ENCODE measurements around the gene THOC3.
"Not testable (repeated sequence)": the region's sequence is repeated elsewhere in the genome, so short reads cannot be mapped to it uniquely, and the experiment has no call there.

THOC3 gene

DNA sequence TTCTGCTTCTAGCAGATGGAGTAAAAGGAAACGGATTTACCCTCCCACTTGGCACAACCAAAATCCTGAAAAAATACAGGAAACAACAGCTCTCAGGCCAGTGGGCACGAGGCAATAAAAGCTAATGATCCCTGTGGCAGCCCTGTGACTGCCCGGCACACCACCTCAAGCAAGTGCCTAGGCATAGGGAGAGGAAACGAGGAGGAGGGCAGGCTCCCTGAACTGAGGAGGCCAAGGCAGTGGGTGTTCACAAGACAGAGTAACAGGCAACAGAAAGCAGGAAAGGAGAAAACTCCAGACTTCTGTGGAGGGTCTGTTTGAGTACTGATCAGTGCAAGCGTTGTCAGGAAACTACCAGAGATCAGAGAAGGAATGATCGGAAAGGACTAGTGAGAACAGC lies 29.9 kb upstream of the THOC3 start:
- not testable (repeated sequence) for H3K9me2 ChIP-seq (replicated peaks; ENCODE audit: low read depth, low read length); H3K4me1 ChIP-seq (ENCODE audit: insufficient read depth, low read length, poor library complexity, severe bottlenecking); H3F3A ChIP-seq (ENCODE audit: low read depth); H3K27me3 ChIP-seq (ENCODE audit: insufficient read depth, low read length, poor library complexity, severe bottlenecking); H2AFZ ChIP-seq (ENCODE audit: low read length); H3K36me3 ChIP-seq (ENCODE audit: insufficient read depth, low read length); H3K4me2 ChIP-seq (ENCODE audit: low read depth, low read length, poor library complexity, severe bottlenecking); H3K9ac ChIP-seq (ENCODE audit: low read depth, low read length, poor library complexity, severe bottlenecking); H3K4me3 ChIP-seq (ENCODE audit: low read length, poor library complexity, severe bottlenecking); H3K9me3 ChIP-seq (ENCODE audit: insufficient read depth, low read depth, low read length); H3K79me2 ChIP-seq (ENCODE audit: insufficient read depth, low read length); H4K20me1 ChIP-seq (ENCODE audit: insufficient read depth, low read length, poor library complexity, severe bottlenecking)

DNA sequence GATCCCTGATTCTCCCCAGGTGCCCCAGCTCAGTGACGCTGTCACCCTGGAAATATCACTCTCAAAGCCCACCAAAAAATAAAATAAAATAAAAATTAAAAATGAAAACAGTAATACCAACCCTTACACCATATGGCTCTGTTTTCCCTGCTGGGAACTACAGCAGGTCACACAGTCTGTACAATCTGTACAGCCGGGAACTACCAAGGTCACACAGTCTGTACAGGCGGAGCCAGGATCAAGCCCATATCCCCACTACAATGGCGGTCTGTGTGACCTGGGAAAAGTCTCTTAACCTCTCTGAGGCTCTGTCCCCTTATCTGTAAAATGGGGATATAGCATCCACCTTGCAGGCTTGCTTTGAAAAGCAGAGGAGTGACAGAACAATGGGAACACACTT lies 29.4 kb upstream of the THOC3 start:
- not testable (repeated sequence) for H3K79me2 ChIP-seq (ENCODE audit: insufficient read depth, low read length); H3K4me3 ChIP-seq (ENCODE audit: low read length, poor library complexity, severe bottlenecking); H3K36me3 ChIP-seq (ENCODE audit: insufficient read depth, low read length); H3K4me2 ChIP-seq (ENCODE audit: low read depth, low read length, poor library complexity, severe bottlenecking); H3F3A ChIP-seq (ENCODE audit: low read depth); H3K9ac ChIP-seq (ENCODE audit: low read depth, low read length, poor library complexity, severe bottlenecking); H3K27me3 ChIP-seq (ENCODE audit: insufficient read depth, low read length, poor library complexity, severe bottlenecking); H3K9me2 ChIP-seq (replicated peaks; ENCODE audit: low read depth, low read length); H3K4me1 ChIP-seq (ENCODE audit: insufficient read depth, low read length, poor library complexity, severe bottlenecking); H4K20me1 ChIP-seq (ENCODE audit: insufficient read depth, low read length, poor library complexity, severe bottlenecking); H3K9me3 ChIP-seq (ENCODE audit: insufficient read depth, low read depth, low read length); H2AFZ ChIP-seq (ENCODE audit: low read length)

DNA sequence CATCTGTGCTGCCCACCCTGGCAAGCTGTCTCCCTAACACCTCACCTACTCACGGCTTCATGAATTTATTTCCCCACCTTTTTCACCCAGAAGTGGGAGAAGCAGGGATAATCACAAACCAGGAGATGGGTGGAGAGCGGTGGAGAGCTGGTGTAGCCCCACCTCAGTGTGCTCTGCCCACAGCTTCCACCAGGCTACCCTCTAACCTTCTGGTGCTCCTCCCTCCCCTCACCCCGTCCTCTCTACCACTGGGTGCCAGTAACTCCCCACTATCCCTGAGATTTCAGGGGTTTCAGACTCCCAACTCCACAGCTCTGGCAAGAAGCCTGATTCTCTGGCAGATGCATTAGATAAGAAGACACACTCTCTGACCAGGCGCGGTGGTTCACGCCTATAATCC lies 28.7 kb upstream of the THOC3 start:
- H3K9me3 ChIP-seq (ENCODE audit: insufficient read depth, low read depth, low read length); H3K79me2 ChIP-seq (ENCODE audit: insufficient read depth, low read length); H3K4me1 ChIP-seq (ENCODE audit: insufficient read depth, low read length, poor library complexity, severe bottlenecking); H3K36me3 ChIP-seq (ENCODE audit: insufficient read depth, low read length); H3K9ac ChIP-seq (ENCODE audit: low read depth, low read length, poor library complexity, severe bottlenecking); H3K4me2 ChIP-seq (ENCODE audit: low read depth, low read length, poor library complexity, severe bottlenecking); H2AFZ ChIP-seq (ENCODE audit: low read length); H3K4me3 ChIP-seq (ENCODE audit: low read length, poor library complexity, severe bottlenecking); H4K20me1 ChIP-seq (ENCODE audit: insufficient read depth, low read length, poor library complexity, severe bottlenecking); H3F3A ChIP-seq (ENCODE audit: low read depth); H3K27me3 ChIP-seq (ENCODE audit: insufficient read depth, low read length, poor library complexity, severe bottlenecking); H3K9me2 ChIP-seq (replicated peaks; ENCODE audit: low read depth, low read length): not testable (repeated sequence)

DNA sequence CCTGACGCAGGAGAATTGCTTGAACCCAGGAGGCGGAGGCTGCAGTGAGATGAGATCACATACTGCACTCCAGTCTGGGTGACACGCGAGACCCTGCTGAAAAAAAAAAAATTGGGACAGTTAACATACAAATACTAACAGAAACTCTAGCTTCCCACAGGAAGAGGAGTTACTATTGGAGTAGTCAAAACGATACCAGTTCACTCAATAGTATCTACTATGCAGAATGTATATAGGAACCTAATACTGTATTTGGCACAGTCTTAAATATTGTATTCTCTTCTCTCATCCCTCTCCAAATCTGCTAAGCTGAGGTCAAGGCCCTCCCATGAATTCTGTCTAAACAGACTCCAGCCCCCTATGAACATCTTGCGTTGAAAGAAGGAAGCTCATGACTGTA lies 27.4 kb upstream of the THOC3 start:
- not testable (repeated sequence) for H3K9ac ChIP-seq (ENCODE audit: low read depth, low read length, poor library complexity, severe bottlenecking); H3K36me3 ChIP-seq (ENCODE audit: insufficient read depth, low read length); H3K9me2 ChIP-seq (replicated peaks; ENCODE audit: low read depth, low read length); H3K27me3 ChIP-seq (ENCODE audit: insufficient read depth, low read length, poor library complexity, severe bottlenecking); H3K79me2 ChIP-seq (ENCODE audit: insufficient read depth, low read length); H3K4me2 ChIP-seq (ENCODE audit: low read depth, low read length, poor library complexity, severe bottlenecking); H3F3A ChIP-seq (ENCODE audit: low read depth); H3K4me3 ChIP-seq (ENCODE audit: low read length, poor library complexity, severe bottlenecking); H2AFZ ChIP-seq (ENCODE audit: low read length); H3K9me3 ChIP-seq (ENCODE audit: insufficient read depth, low read depth, low read length); H4K20me1 ChIP-seq (ENCODE audit: insufficient read depth, low read length, poor library complexity, severe bottlenecking); H3K4me1 ChIP-seq (ENCODE audit: insufficient read depth, low read length, poor library complexity, severe bottlenecking)

DNA sequence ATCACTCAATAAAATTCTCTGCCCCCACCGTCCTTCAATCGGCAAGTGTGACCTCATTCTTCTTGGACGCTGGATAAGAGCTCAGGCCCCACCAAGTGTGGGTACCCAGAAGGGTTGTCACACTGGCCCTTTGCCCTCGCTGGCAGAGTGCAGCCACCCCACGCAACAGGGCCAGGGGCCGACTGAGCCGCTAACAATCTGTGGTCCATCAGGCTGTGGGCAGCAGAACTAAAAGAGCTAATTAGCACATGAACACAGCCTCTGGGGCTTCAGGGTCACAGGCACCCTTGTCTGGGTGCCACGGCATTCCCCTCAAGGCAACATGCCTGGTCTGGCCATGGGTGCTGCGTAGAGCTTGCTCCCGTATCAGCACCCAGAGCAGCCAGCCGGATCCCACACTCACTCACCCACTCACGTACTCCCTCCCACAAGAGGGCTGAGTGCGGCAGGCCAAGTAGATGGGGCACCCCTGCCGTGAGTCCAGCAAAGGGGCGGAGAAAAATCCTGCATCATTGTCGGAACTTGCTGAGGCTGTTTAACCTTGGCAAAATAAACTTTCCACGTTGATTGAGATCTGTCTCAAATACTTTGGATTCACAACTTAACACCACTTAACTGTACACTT lies 11.4 kb upstream of the THOC3 start:
- not testable (repeated sequence) for H3K36me3 ChIP-seq (ENCODE audit: insufficient read depth, low read length); H3K4me3 ChIP-seq (ENCODE audit: low read length, poor library complexity, severe bottlenecking); H3K9me3 ChIP-seq (ENCODE audit: insufficient read depth, low read depth, low read length); H2AFZ ChIP-seq (ENCODE audit: low read length); H4K20me1 ChIP-seq (ENCODE audit: insufficient read depth, low read length, poor library complexity, severe bottlenecking); H3F3A ChIP-seq (ENCODE audit: low read depth); H3K79me2 ChIP-seq (ENCODE audit: insufficient read depth, low read length); H3K4me2 ChIP-seq (ENCODE audit: low read depth, low read length, poor library complexity, severe bottlenecking); H3K9me2 ChIP-seq (replicated peaks; ENCODE audit: low read depth, low read length); H3K9ac ChIP-seq (ENCODE audit: low read depth, low read length, poor library complexity, severe bottlenecking); H3K27me3 ChIP-seq (ENCODE audit: insufficient read depth, low read length, poor library complexity, severe bottlenecking); H3K4me1 ChIP-seq (ENCODE audit: insufficient read depth, low read length, poor library complexity, severe bottlenecking)

DNA sequence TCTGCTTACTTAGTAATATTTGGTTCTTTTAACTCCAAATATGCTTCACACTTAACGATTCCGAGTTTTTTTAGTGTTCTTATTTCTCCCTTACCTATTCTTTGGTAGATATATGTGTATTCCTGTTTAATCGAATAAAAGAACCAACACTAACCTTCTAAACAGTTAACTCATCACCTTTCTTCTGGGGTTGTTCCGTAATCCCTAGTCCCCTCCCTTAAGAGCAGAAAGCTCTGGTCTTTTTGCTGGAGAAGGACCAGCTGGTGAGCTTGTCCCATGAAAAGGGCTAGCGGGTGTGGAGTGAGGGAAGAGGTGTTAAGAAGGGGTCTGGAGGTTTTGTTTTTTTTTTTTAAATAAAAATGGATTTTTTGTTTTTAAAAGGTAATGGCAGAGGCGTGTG lies 266 bp upstream of the THOC3 start:
- not testable (repeated sequence) for H3K9me3 ChIP-seq (ENCODE audit: insufficient read depth, low read depth, low read length); H3K36me3 ChIP-seq (ENCODE audit: insufficient read depth, low read length); H3F3A ChIP-seq (ENCODE audit: low read depth); H3K4me3 ChIP-seq (ENCODE audit: low read length, poor library complexity, severe bottlenecking); H3K27me3 ChIP-seq (ENCODE audit: insufficient read depth, low read length, poor library complexity, severe bottlenecking); H3K9me2 ChIP-seq (replicated peaks; ENCODE audit: low read depth, low read length); H2AFZ ChIP-seq (ENCODE audit: low read length); H3K4me1 ChIP-seq (ENCODE audit: insufficient read depth, low read length, poor library complexity, severe bottlenecking); H4K20me1 ChIP-seq (ENCODE audit: insufficient read depth, low read length, poor library complexity, severe bottlenecking); H3K4me2 ChIP-seq (ENCODE audit: low read depth, low read length, poor library complexity, severe bottlenecking); H3K9ac ChIP-seq (ENCODE audit: low read depth, low read length, poor library complexity, severe bottlenecking); H3K79me2 ChIP-seq (ENCODE audit: insufficient read depth, low read length)

DNA sequence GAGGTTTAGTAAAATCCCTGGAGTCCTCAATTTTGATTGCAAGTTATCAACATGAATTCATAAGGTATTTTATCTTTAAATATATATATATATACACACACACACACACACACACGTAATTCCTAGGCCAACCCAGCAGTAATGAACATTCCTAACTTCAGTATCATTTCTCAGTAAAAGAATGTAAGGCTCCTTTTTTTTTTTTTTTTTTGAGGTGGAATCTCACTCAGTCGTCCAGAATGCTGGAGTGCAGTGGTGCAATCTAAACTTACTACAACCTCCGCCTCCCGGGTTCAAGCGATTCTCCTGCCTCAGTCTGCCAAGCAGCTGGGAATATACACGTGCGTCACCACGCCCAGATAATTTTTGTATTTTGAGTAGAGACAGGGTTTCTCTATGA lies 5.8 kb downstream of the THOC3 start:
- not testable (repeated sequence) for H3K9ac ChIP-seq (ENCODE audit: low read depth, low read length, poor library complexity, severe bottlenecking); H3F3A ChIP-seq (ENCODE audit: low read depth); H3K9me2 ChIP-seq (replicated peaks; ENCODE audit: low read depth, low read length); H3K9me3 ChIP-seq (ENCODE audit: insufficient read depth, low read depth, low read length); H3K36me3 ChIP-seq (ENCODE audit: insufficient read depth, low read length); H3K27me3 ChIP-seq (ENCODE audit: insufficient read depth, low read length, poor library complexity, severe bottlenecking); H3K4me1 ChIP-seq (ENCODE audit: insufficient read depth, low read length, poor library complexity, severe bottlenecking); H3K4me2 ChIP-seq (ENCODE audit: low read depth, low read length, poor library complexity, severe bottlenecking); H3K79me2 ChIP-seq (ENCODE audit: insufficient read depth, low read length); H4K20me1 ChIP-seq (ENCODE audit: insufficient read depth, low read length, poor library complexity, severe bottlenecking); H3K4me3 ChIP-seq (ENCODE audit: low read length, poor library complexity, severe bottlenecking); H2AFZ ChIP-seq (ENCODE audit: low read length)

DNA sequence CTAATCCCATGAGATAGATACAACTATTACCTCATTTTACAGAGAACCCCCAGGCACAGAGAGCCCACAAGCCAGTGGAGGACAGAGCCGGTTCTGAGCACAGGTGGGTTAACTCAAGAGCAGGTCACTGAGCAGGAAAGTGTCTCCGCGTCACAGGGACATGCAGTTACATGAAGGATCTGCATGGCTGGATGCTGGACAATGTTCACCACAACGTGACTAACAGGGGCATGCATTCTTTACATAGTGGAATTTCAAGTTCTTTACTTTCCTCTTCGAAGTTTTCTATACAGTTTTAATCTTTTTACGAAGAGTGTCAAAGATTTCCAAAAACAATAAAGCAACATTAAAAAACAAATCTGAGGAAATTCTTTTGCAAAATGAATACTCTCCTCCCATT lies 7.9 kb downstream of the THOC3 start:
- not testable (repeated sequence) for H3K79me2 ChIP-seq (ENCODE audit: insufficient read depth, low read length); H2AFZ ChIP-seq (ENCODE audit: low read length); H3K4me3 ChIP-seq (ENCODE audit: low read length, poor library complexity, severe bottlenecking); H3F3A ChIP-seq (ENCODE audit: low read depth); H3K36me3 ChIP-seq (ENCODE audit: insufficient read depth, low read length); H3K4me1 ChIP-seq (ENCODE audit: insufficient read depth, low read length, poor library complexity, severe bottlenecking); H3K9me2 ChIP-seq (replicated peaks; ENCODE audit: low read depth, low read length); H3K27me3 ChIP-seq (ENCODE audit: insufficient read depth, low read length, poor library complexity, severe bottlenecking); H4K20me1 ChIP-seq (ENCODE audit: insufficient read depth, low read length, poor library complexity, severe bottlenecking); H3K9ac ChIP-seq (ENCODE audit: low read depth, low read length, poor library complexity, severe bottlenecking); H3K4me2 ChIP-seq (ENCODE audit: low read depth, low read length, poor library complexity, severe bottlenecking); H3K9me3 ChIP-seq (ENCODE audit: insufficient read depth, low read depth, low read length)

All from Loucy (cell line).